ENCODE results near the gene PCK1. TPM values are rescaled to one million over a fixed set of nuclear protein-coding genes. Genes with fewer than 3 reads are reported as not detected.

Gene PCK1
- total RNA-seq, 2 experiments from 2014 or later: not detected

DNA sequence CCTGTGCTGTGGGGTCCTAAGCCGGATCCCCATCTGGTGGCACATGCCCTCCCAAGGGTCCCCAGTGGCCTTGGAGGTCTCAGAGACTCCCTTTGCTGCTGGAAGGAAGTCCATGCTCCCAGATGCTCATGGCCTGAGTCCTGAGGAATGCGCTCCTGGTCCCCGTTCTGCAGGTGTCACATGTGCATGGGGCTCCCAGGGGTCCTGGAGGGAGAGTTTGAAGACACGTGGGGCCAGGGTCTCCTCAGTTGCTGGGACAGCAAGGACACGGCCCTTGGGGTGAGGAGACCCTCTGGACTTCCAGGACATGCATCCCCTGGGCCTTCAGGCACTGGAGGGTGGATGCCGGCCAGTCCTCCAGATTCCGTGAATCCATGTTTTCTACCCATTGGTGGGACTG lies 47.6 kb downstream of the PCK1 start:
- H3K4me3 Mint-ChIP-seq: no peak overlapping the region
- H3K9me3 Mint-ChIP-seq: no peaks in the 10 kb centered on the region
- DNase-seq: no peak

DNA sequence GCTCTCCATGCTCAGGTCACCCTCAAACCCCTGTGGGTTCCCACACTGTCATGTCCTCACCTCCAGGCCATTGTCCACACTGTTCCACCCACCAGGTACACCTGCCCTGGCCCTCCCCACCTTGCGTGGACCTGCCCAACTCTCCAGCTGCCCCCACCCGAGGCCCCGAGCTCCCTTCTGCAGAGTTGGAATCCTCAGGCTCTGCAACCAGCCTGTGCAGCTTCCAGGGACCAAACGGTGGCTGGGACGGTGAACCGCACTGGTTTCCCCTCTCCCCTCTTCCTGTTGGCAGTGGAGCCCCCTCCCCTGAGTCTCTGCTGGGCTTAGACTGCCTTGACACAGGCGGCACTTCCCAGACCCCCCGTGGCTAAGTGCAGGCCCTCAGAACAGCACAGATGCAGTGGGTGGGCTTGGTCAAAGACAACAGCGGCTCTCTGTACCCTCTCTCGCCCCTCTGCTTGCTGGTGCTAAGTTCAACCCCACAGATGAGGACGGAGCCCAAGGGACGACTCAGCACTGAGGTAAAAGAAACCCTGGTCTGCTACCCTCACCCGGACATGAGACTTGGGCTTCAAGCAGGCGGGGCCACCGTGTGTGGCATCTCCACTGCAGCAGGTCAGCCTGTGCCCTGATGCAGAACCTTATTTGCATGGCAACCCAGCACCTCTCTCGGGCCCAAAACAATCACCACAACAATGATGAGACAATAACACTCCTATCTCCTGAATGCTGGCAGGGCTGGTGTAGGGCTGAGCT lies 48.4 kb downstream of the PCK1 start:
- H3K27ac Mint-ChIP-seq: no peak overlapping the region
- peaks cover 2% of the 10 kb centered on the region for H3K36me3 Mint-ChIP-seq
- peaks cover 5% of the 10 kb centered on the region for H3K4me1 Mint-ChIP-seq
- no peak overlapping the region for H3K4me3 Mint-ChIP-seq
- DNase-seq: no peak
- no peaks in the 10 kb centered on the region for H3K27me3 Mint-ChIP-seq
- no peaks in the 10 kb centered on the region for H3K9me3 Mint-ChIP-seq

More for the DNA sequence above, 47.6 kb downstream of the PCK1 start:
- H3K27ac Mint-ChIP-seq: no peak overlapping the region
- H3K36me3 Mint-ChIP-seq: peaks cover 2% of the 10 kb centered on the region
- no peaks in the 10 kb centered on the region for H3K27me3 Mint-ChIP-seq
- H3K4me1 Mint-ChIP-seq: peaks cover 5% of the 10 kb centered on the region

DNA sequence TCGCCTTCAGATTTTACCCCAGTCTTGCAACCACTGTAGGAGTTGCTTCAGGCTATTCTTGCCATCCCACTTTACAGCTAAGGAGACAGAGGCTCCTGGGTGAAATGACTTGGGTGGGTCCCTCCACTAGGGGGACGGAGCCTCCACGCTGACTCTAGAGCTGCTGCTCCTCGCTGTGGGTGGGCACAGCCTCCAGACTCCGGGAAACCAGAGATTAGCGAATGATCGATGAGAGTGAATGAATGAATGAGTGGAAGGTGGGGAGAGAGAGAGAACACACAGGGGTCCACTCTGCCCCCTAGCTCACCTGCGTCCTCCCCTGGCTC lies 48.9 kb downstream of the PCK1 start:
- Mint-ChIP-seq H3K36me3 (peaks cover 2% of the 10 kb centered on the region), H3K4me1 (peaks cover 5% of the 10 kb centered on the region), H3K27me3 (no peaks in the 10 kb centered on the region), H3K27ac (no peak overlapping the region), H3K4me3 (no peak overlapping the region), H3K9me3 (no peaks in the 10 kb centered on the region)
- no peak for DNase-seq

DNA sequence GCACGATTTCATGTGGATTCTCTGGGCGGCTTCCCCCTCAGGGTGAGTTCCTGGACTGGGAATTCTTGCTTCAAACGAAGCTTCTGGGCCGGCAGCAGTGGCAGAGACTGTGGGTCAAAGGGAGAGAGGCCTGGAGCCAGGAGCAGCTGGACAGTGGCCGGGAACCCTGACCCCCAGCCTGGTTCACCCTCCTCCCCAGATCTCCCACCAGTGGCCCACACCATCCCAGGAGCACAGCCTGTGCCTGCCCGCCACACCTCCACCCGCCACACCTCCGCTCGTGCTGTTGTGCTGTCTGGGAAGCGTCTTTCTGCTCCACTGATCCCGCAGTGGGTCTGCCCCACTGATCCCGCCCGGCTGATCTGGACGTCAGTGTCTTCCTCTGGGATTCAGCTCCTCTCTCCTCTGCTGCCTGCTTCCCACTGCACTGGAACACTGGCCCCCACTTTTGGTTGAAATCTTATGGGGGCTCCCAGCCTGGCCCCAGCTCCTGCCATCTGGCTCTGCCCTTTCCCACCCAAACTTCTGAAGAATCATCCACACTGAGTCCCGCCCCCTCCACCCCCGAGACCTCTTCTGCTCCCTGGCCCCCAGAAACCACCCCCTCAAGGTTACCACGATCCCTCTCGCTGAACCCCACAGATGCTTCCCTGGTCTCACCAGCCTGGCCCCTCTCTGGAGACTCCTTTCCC lies 49.5 kb downstream of the PCK1 start:
- peaks cover 2% of the 10 kb centered on the region for H3K36me3 Mint-ChIP-seq
- H3K27me3 Mint-ChIP-seq: no peaks in the 10 kb centered on the region
- H3K9me3 Mint-ChIP-seq: no peaks in the 10 kb centered on the region
- no peak for DNase-seq
- H3K4me3 Mint-ChIP-seq: no peak overlapping the region
- peaks cover 5% of the 10 kb centered on the region for H3K4me1 Mint-ChIP-seq
- H3K27ac Mint-ChIP-seq: no peak overlapping the region

DNA sequence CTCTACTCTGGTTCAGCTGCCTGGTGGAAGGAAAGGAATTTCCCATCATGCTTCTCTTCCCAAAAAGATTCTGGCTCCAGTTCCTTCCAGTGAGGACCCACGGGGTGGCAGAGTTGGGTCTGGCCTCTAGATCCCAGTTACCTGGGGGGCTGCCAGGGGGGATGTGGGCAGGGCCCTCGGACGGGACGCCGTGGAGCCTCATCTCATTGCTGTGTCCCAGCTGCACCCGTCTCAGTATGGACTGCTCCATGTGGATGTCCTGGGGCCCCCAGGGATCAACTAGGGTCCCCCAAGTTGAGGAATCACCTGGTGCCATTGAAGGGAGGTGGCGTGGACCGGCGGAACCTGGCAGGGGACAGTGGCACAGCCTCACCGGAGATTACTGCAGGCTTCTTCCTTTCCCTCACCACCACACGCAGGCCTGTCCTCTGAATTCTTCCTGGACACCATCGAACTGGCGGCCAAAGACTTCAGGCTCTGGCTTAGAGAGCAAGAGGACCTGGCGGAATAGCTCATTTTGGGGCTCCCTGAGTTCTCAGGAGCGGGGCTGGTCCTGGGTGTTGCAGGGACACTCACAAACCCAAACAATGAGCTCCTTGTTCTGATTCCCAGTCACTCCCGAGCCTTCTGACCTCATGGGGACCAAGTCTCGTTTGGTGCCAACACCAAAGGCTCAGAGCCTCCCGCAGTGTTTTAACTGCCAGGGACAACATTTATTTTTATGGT lies 50.8 kb downstream of the PCK1 start:
- no peaks in the 10 kb centered on the region for H3K27me3 Mint-ChIP-seq
- no peak overlapping the region for H3K4me3 Mint-ChIP-seq
- H3K27ac Mint-ChIP-seq: no peak overlapping the region
- peaks cover under 1% of the 10 kb centered on the region for H3K4me1 Mint-ChIP-seq
- DNase-seq: no peak
- peaks cover 2% of the 10 kb centered on the region for H3K36me3 Mint-ChIP-seq
- no peaks in the 10 kb centered on the region for H3K9me3 Mint-ChIP-seq

DNA sequence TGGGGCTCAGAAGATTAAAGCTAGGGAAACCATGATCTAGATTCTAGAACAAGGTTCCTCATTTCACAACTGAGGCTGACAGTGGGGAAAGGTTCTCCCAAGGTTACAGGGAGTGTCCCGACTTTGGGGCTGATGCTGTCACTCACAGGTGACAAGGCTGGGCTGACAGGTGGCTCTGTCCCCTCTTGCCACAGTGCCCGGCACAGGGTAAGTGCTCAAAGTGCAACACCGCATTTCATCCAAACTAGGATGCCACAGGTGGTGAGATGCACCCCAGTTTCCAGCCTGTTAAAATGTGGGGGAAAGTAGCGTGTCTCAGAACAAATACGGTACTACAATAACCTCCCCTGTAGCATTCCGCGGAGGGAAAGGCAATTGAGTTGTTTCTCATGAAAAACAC lies 51.5 kb downstream of the PCK1 start:
- no peak overlapping the region for H3K27ac Mint-ChIP-seq
- no peaks in the 10 kb centered on the region for H3K27me3 Mint-ChIP-seq
- peaks cover 8% of the 10 kb centered on the region for H3K4me1 Mint-ChIP-seq
- no peak for DNase-seq
- no peak overlapping the region for H3K4me3 Mint-ChIP-seq
- H3K9me3 Mint-ChIP-seq: no peaks in the 10 kb centered on the region
- H3K36me3 Mint-ChIP-seq: peaks cover 2% of the 10 kb centered on the region

DNA sequence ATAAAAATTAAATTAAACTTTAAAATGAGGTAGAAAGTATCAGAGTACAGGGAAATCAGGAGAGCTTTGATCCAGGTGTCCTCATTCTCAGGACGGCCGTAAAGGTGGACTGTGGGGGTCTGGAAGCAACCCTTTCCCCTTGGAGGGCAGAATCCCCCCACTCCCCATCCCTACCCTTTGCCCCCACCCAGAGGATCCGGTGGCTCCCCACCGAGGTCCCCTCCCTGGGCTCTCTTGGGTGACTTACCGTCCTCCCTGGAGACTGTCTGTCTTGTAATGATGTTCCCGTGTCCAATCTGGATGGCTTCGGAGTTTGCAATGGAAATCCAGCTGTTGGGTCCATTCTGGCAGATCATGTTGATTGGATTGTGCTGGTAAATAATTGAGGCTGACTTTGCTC lies 52.0 kb downstream of the PCK1 start:
- H3K36me3 Mint-ChIP-seq: peaks cover 2% of the 10 kb centered on the region
- H3K27ac Mint-ChIP-seq: no peak overlapping the region
- no peak for DNase-seq
- peaks cover 13% of the 10 kb centered on the region for H3K4me1 Mint-ChIP-seq
- no peak overlapping the region for H3K4me3 Mint-ChIP-seq
- H3K27me3 Mint-ChIP-seq: no peaks in the 10 kb centered on the region
- no peaks in the 10 kb centered on the region for H3K9me3 Mint-ChIP-seq

DNA sequence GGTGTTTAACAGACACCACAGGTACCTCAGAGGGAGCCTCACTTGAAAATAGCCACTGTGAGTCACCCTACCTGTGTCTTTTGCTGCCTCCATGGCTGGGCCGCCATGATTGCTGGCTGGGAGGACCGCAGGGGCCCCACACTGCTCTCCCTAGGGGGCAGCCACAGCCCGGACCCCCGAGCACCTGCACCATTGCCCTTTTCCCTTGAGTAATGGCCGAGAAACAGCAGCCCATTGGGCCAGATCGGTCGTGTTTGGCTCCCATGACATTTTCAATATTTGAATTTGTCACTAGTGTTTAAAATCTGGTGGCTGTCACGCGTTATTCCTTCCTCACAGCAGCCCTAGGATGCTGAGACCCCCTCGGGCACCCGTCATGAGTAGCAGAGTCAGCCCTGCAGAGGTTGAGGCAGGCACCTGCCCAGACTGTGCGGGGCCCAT lies 52.6 kb downstream of the PCK1 start:
- Mint-ChIP-seq H3K36me3 (peaks cover 2% of the 10 kb centered on the region), H3K4me1 (peaks cover 19% of the 10 kb centered on the region), H3K27me3 (no peaks in the 10 kb centered on the region), H3K9me3 (no peaks in the 10 kb centered on the region), H3K27ac (no peak overlapping the region), H3K4me3 (no peak overlapping the region)
- DNase-seq: no peak

DNA sequence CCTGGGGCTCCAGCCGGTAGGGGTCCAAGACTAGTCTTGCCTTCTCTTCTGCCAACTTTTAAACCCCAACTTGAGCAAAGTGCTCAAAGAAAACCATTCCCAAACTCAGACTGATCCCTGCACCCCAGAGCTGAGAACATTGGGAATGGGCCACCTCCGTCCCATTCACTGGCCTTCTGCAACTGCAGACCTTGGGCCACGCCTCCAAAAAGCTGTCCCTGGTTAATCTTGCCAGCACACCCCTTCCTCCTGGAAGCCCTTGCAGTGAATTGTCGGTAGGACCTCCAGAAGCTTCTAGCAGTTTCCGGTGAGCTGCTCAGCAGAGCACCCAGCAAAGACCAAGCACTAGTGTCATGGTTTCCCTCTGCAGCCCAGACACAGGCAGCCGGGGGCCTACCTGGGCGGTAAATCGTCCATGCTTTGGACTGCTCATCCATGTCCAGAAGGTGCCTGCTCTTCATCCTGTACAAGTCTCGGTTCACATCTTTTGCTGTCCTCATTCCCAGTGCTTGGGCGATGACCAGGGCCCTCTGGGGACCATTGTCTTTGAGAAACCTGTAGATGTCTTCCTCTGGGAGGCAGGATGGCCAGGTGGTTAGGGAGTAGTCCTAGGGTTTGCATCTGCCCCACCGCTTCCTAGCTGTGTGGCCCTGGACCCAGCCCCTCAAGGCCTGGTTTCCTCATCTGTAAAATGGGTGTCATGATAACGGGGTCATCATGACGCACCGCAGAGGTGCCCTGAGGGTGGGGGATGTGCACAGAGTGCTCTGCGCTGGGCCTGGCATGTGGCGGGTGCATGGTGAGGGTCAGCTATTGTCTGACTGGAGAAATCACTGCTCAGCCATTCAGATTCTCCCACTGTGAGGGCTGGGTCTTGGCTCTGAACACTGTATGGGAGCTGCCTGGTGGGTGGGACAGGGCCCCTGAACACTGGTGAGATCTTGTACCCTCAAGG lies 53.9 kb downstream of the PCK1 start:
- Mint-ChIP-seq H3K4me3 (no peak overlapping the region), H3K36me3 (peaks cover 2% of the 10 kb centered on the region), H3K4me1 (peaks cover 27% of the 10 kb centered on the region), H3K9me3 (no peaks in the 10 kb centered on the region), H3K27ac (no peak overlapping the region), H3K27me3 (no peaks in the 10 kb centered on the region)
- no peak for DNase-seq

DNA sequence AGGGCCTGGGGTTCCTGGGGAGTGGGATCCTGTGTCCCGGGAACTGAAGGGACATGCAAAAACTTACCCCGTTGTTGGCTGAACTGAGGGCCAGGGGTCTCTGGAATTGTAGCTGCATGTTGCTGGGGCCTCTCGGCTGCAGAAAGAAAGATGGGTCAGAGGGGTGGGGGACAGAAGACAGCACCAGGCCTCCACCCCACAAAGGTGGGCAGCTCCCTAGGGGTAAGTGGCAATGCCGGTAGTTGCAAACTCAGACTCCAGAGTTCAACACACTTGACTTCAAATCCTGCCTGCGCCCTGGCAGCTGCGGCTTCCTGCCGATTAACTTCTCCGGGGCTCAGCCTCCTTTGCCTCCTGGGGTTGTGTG lies 54.5 kb downstream of the PCK1 start:
- no peak for DNase-seq
- no peak overlapping the region for H3K4me3 Mint-ChIP-seq
- no peaks in the 10 kb centered on the region for H3K27me3 Mint-ChIP-seq
- H3K36me3 Mint-ChIP-seq: peaks cover 2% of the 10 kb centered on the region
- H3K4me1 Mint-ChIP-seq: peaks cover 34% of the 10 kb centered on the region
- H3K27ac Mint-ChIP-seq: no peak overlapping the region
- H3K9me3 Mint-ChIP-seq: no peaks in the 10 kb centered on the region

DNA sequence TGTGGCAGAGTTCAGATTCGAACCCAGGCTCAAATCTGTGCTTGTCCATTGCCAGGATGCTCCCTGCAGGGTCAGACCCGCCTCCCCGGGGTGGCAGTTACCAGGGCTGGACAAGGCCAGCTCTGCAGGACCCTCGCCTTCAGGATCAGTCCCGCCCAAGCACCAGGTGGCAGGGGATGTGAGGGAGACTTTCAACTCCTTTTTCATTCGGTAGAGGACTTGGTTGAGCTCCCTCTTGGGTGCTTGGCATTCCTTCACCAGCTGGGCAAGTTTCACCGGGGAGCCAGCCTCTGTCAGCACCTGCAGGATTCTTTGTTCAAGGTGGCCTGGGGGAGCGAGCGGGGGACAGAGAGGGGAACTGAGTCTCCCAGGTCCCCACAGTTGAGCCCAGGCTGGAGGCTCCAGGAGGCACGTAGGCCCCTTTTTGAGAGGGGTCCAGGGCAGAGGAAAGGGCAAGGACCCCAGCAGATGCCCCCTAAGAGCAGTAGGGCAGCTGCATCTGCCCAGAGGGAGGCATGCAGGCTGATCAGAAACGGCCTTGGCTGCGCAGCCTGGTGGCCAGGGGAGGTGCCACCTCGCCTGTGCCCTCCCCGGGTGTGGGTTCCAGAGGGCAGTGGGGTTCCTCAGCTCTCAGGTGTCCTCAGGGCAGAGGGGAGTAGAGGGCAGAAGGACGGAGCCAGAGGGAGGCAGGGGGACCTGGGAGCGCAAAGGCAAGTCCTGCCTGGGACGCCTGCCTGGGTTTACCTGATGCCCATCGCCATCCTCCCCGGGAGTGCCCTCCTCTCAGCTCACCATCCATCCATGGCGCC lies 55.4 kb downstream of the PCK1 start:
- H3K36me3 Mint-ChIP-seq: no peaks in the 10 kb centered on the region
- H3K27me3 Mint-ChIP-seq: no peaks in the 10 kb centered on the region
- H3K4me1 Mint-ChIP-seq: peaks cover 43% of the 10 kb centered on the region
- H3K27ac Mint-ChIP-seq: no peak overlapping the region
- no peak overlapping the region for H3K4me3 Mint-ChIP-seq
- no peak for DNase-seq
- no peaks in the 10 kb centered on the region for H3K9me3 Mint-ChIP-seq

DNA sequence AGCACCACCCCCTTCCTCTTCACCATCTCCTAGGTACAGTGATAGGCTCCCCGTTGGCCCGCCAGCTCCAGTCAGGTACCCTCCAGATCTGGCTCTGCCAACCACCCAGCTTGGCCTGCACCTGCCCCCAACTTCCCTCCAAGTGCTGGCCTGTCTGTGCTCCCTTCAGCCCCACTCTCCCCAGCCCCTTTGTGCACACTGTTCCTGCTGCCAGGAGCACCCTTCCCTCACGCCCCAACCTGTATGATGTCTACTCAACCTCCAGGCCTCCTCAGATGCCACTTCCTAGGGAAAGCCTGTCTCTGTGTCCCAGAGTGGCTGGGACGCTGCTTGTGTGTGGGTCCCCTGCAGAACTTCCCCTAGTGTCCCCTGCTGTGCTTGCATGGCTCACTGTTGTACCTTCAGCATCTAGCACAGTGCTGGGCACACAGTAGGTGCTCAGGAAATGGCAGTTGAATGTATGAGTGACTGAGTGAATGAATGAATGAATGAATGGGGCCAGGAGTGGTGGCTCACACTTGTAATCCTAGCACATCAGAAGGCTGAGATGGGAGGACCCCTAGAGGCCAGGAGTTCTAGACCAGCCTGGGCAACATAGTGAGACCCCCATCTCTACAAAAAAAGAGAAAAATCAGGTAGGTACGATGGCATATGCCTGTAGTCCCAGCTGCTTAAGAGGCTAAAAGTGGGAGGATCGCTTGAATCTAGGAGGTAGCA lies 56.3 kb downstream of the PCK1 start:
- Mint-ChIP-seq H3K27me3 (no peaks in the 10 kb centered on the region), H3K27ac (peak overlapping the region; percentile 35), H3K36me3 (no peaks in the 10 kb centered on the region), H3K4me3 (no peak overlapping the region), H3K9me3 (no peaks in the 10 kb centered on the region), H3K4me1 (peaks cover 48% of the 10 kb centered on the region)
- no peak for DNase-seq

All from activated naive CD8-positive, alpha-beta T cell treated with anti-CD3 and anti-CD28 coated beads for 36 hours (primary cell).